Hepatocyte (in vitro differentiated cells): ENCODE data around the gene SIK3.

ENCODE experiments used
- CTCF ChIP-seq: fragments of 200-600 bp; sonication (generic); IDR thresholded peaks from 2 replicates; pipeline ENCODE4 v1.5.1; 2016; ENCODE audit warnings: antibody characterized with exemption, mild to moderate bottlenecking; ENCODE audit not compliant: poor library complexity
- EZH2 ChIP-seq: fragments of 200-600 bp; sonication (generic); IDR thresholded peaks from 2 replicates; pipeline ENCODE4 v1.6.1; 2016; ENCODE audit warnings: antibody characterized with exemption, mild to moderate bottlenecking, borderline replicate concordance
- EZH2phosphoT487 ChIP-seq: fragments of 200-600 bp; sonication (generic); IDR thresholded peaks from one replicate; pipeline ENCODE4 v1.6.1; 2018; ENCODE audit warnings: antibody characterized with exemption, mild to moderate bottlenecking, low read depth, moderate library complexity; ENCODE audit not compliant: unreplicated experiment, severe bottlenecking

DNA sequence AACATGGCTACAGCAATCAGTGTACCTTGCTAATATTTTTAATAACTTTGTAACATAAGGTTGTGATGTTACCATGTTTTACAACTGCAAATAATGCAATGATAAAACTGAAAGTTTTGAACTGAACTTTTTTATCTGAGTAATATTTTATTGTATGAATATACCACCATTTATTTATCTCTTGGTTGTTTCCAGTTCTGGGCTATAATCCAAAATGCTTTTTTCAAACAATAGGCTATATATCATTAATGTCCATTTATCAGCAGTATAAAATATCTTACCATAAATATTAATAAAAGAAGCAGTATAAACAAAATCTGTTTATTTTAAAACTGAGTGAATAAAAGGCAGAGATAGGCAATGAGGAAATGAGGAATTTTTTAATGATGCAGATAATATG lies 63.3 kb downstream of the SIK3 start:
- TF ChIP-seq EZH2, result no peak
- TF ChIP-seq CTCF, result no peak
- no peak for TF ChIP-seq EZH2phosphoT487
